Ecto neural progenitor cell (in vitro differentiated cells): ENCODE measurements around the gene PSMC6.
A peak's percentile ranks its signal among the peaks of the same experiment; 100 is the strongest.

Experiments used
- DNase-seq: peaks from one replicate; pipeline ENCODE4 v3.0.0-alpha.2; 2018; ENCODE audit warnings: low spot score

The PSMC6 gene

GRCh38 chr14:52706724-52707706, at the start of gene PSMC6:
TSS of gene PSMC6 (plus strand) at chr14:52707200. CDS start at chr14:52707220, 20 bp downstream.
- peak; percentile 94 for DNase-seq

GRCh38 chr14:52660325-52660724, 46.7 kb upstream of the PSMC6 start:
- DNase-seq, result no peak

DNA sequence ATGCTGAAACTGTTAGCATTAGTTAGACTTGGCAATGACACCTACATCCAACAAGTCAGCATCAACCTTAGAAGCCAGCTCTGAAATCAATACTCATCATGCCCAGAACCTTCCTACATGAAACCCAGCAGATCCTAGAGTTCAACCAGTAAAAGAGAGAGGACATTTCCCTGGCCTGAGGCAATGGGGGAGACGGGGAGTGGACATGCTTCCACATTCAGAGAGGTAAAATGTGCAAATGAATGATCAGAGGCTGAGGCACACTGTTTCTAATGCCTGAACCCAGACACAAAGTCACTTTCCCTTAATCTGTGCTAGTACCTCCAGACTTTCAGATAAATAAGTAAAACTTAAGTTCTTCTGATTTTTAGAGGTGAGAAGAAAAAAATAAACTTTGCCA, 46.2 kb upstream of the PSMC6 start:
- DNase-seq, result no peak

DNA sequence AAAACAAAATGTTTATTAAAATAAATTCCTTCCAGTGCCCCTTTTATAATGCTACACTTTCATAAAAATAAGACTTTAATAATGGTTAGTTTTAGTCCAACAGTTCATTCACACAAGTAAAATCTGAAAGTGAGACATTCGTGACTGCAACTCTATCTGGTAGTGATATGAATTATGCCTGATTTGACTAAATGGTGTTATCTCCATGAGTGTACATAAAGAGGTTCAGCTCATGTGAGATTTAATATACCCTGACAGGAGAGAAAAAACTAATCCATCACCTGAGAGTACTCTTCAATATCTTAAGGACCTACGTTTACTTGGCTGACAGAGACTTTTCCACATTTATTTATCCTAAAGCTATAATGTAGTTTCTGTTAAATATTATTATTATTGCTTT, 45.7 kb upstream of the PSMC6 start:
- no peak for DNase-seq

- DNase-seq, result no peak
Measured at GRCh38 chr14:52663850-52664249, 43.1 kb upstream of the PSMC6 start.

- DNase-seq, result no peak
Measured at GRCh38 chr14:52678591-52678990, 28.4 kb upstream of the PSMC6 start.

DNA sequence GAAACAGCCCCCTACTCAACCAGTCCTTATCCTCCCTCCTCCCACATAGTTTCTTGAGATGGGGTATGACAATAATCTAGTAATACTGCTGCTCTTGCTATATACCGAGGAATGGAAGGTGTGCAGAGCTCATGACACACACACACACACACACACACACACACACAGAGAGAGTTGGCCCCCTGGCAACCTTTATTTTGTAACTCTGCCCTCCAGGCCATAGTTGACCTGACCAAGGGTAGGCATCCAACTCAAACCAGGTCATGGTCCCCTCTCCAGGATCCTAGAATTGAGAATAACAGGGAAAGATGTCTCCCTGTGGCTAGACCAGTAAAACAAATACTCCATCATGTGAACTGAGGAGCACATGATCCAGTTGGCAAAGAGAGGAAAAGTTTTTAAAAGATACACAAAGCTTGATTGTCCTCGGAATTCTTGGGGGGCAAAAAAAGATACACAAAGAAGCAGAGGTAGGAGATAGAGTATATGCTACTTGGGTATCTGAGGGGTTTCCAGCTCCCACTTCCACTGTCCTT, 22.9 kb upstream of the PSMC6 start:
- DNase-seq, result no peak

DNA sequence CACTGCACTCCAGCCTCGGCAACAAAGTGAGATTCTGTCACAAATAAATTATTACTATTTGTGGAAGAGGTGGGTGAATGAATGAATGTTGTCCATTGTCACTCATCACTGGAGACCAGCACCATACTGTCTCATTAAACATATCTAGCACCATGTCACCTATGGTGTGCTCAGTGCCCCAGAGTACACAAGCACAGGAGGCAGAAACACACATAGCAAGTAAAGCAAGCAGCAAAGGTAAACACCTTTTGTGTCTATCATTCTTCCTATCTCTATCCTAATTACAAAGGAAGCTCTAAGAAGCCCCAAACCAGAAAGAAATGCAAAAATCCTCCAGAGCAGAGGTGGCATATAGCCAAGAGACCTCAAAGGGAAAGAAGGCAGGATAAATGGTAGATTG, 20.8 kb upstream of the PSMC6 start:
- DNase-seq, result no peak

DNA sequence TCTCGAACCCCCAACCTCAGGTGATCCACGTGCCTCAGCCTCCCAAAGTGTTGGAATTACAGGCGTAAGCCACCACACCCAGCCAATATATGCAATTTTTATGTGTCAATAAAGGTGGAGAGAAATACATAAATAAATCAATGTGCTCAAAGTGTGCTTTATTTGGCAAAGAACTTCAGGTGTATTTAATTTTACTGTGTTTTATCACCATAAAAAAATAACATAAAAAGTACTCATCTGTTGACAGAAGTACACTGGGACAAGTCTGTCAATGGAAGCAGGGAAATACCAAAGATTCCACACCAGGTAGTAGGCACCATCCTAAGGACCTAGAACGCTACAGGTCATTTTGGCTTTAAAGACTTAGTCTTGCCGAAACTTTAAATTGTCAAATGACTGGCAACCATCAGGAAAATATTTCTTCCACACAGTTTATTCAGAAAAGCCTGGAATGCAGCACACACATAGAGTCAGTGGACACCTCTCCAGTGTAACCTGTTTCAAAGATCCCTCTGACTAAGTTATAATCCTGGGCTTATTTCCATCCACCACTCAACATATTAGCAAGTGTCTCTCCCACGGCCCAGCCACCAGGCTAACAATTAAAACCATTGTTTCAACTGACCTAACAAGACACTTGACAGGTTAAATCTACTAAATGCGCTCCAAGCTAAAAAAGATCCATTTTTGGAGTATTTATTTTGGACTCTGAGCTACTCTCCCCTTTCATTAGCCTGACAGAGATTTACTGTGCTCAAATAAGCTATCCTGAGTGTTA, 15.8 kb upstream of the PSMC6 start:
- no peak for DNase-seq

DNA sequence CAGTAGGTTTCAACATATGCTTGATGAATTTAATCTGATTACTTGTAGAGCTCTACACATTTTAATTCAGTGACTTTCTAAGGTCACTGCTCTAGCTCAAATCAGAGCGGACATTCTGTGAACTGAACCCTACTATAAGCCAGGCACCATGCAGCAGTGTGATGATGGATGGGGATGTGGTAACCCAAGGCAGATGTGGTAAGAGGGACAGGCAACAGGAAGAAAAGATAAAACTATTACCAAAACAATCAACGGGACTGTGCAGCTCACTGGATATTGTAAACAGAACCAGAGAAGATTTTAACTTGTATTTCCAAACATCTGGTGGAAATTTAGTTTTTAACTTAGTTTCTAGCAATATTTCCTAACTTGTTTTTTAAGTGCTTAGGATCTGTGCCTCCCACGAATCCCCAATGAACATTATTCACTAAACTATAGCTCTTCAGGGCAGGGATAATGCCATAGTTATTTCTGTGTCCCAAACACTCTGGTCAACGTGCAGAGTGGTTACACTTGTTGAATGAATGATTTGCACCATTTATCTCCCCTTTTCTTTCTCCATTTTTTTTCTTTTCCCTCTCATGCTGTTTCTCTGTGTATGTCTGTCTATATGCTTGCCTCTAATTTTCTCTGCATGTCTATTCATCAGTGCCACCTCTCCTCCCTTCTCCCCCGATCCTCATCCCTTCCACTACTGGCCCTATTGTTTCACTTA, 14.6 kb upstream of the PSMC6 start:
- DNase-seq, result no peak

GRCh38 chr14:52693036-52693435, 14.0 kb upstream of the PSMC6 start:
- DNase-seq, result no peak

DNA sequence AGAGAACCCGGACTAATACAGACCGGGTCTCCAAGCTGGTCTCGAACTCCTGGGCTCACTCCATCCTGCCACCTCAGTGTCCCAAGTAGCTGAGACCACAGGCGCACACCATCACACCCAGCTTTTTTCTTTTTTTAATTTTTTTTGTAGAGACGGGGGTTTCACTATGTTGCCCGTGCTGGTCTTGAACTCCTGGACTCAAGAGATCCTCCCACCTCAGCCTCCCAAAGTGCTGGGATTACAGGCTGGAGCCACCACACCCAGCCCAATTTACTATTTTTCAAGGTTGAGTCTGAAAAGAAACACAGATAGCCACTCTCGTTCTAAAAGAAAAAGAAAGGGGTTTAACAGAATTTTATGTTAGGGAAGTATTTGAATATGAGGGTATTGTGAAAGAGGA, 13.5 kb upstream of the PSMC6 start:
- DNase-seq, result no peak

- DNase-seq, result no peak
Measured at GRCh38 chr14:52694761-52695480, 12.1 kb upstream of the PSMC6 start.

GRCh38 chr14:52695481-52696091, 11.4 kb upstream of the PSMC6 start, which contains the start of gene ERO1A:
TSS of gene ERO1A (minus strand) at chr14:52695558. CDS start at chr14:52695481, 77 bp downstream.
- DNase-seq, result peak; percentile 84

DNA sequence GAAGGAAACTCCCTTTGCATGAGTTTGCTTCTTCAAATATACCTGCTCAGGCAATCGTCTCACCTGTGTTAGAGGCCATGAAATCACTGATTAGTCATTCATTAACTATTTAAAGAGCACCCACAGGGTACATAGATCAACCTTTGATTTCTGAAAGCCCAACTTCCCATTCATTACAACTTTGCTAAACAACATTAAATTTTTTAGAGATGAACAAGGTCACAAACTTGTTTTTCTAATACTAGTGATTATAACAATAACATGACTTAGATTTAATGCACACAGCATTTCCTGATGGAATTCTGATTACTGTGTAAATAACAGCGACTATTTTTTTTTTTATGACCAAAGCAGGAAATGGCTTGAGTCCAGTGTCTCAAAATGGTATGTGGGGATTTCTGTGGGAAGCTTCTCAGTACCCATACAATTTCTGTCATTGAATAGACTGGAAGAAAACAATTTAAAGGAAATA, 6.3 kb upstream of the PSMC6 start:
- DNase-seq, result no peak

DNA sequence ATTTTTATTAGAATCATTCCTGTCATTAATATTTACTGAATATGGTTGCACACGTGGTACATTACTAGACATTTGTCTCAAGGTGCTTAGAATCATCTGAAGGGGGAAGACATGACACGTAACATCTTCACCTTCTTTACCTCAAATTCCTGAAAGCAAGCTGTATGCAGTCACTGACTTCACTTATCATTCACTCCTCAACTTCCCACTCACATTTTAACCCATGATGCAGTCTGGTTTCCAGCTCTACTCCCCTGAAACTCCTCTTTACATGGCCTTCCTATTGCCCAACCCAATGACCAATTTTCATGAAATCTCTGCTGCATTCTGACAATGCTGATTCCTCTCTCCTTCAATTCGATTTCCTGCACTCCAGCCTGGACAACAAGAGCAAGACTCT, 5.8 kb upstream of the PSMC6 start:
- DNase-seq, result no peak

DNA sequence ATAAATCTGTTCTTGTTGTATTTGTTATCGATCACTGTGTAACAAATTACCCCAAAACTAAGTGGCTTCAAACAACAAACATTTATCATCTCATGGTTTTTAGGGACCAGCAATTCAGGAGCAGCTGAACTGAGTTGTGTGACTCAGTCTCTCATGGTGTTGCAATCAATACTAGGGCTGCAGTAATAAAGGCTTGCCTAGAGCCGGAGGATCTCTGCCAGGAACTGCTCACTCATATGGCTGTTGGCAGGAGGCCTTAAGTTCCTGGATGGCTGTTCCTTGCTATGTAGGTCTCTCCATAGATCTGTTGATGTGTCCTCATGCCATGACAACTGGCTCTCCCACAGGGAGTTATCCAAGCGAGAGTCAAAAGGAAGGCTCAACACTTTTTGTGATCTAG, 3.8 kb upstream of the PSMC6 start:
- DNase-seq, result no peak

DNA sequence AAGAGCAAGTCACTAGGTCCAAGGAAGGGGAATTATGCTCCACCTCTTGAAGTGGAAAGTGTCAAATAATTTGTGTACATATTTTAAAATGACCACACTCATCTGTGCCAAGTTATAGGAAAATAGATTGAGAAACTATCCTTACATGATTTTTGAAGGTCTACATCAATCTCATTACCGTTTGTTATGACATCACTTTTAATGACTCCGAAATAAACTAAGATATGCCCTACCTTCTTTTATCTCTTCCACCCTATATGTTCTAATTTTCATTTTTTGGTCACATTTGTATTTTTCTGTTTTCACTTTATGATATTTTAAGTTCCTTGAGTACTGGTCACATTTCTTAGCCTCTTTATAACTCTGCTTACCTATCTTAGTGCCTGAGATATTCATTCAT, 3.3 kb upstream of the PSMC6 start:
- DNase-seq, result no peak

DNA sequence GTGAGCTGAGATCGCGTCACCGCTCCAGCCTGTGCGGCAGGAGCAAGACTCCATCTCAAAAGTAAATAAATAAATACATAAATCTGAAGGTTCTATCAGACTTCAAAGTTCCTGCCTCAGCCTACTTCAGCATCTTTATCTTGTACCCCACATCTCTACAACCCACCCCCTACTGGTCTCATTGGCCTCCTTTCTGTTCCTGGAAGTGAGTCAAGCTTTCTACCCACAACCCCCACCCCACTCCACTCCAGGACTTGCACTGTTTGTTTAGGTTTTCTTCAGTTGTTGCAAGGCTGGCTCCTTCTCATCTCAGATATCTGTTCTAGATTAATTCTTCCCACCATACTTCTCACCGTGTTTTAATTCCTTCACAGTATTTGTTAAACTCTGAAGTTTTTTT, 714 bp upstream of the PSMC6 start:
- DNase-seq, result no peak

- no peak for DNase-seq
Measured at GRCh38 chr14:52711666-52712065, 4.7 kb downstream of the PSMC6 start.

DNA sequence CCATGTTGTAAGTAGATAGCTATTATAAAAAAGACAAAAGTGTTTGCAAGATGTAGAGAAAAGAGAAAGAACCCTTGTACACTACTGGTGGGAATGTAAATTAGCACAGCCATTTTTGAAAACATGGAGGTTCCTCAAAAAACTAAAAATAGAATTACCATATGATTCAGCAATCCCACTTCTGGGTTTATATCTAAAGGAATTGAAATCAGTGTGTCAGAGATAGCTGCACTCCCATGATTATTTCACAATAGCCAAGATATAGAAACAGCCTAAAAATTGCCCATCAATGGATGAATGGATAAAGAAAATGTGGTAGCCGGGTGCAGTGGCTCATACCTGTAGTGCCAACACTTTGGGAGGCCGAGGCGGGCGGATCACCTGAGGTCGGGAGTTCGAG, 9.2 kb downstream of the PSMC6 start:
- DNase-seq, result no peak
